ENCODE results near the gene DOCK7.
"Not testable (repeated sequence)": the region's sequence is repeated elsewhere in the genome, so short reads cannot be mapped to it uniquely, and the experiment has no call there.

Gene DOCK7

DNA sequence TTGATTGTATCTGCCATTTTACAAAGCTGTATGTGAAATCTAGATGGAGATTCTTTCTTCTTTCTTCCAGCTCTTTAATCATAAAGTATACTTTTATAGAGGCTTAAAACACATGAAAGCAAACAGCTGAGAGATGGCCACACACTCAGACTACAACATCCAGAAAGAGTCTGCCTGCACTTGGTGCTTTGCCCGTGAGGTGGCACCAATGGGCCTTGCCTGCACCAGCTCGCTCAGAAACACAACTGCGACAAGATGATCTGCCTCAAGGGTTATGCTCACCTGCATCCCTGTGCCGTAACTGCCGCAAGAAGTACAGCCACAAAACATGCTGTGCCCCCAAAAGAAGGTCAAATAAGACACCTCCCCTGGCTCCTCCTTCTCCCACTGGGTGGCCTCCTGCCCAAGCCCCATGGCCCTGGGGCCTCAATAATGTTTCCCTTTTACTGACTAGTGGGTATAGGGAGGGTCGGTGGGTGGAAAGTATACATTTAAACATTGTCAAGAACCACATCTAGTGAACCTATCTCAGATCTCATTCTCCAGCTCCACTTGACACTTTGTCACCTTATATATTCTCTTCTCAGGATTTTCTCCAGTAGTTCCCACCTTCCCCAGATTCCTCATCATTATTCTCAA lies 157.6 kb downstream of the DOCK7 start:
- DNase-seq (ENCODE audit: low read depth): no peak

DNA sequence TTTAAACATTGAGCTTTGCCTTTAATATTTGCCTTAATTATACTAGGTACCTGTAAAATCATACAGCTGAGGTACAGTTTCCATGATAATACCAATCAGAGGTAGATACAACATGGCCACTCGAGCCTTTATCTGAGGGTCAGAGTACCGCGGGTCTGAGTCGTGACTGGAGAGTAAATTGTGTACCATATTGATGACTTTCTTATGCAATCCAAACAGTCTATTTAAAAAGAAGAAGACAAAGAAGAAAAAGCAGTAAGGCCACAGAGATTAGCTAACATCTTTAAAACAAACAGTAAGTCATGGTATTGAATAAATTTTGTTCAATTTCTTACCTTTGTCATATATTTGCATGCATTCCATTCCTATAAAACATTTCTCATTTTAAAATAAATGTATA lies 159.0 kb downstream of the DOCK7 start:
- no peak for DNase-seq (ENCODE audit: low read depth)

DNA sequence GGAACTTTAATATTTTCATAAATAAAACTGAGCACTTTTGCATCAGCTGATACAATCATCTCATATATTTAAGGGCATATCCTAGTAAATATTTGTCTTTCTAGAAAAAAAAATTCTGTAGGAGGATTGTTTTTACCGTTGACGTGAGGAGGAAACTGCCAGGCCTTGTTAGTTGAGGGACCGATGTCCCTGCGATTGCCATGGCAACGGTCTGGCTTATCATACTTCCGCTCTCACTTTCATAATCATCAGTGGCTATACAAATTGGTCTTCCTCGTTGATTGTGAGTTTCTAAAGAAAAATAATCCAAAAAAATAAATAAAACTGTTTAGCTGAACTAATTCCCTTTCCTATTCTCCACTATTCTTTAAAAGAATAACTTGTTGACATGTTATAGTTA lies 160.2 kb downstream of the DOCK7 start:
- DNase-seq (ENCODE audit: low read depth): no peak

DNA sequence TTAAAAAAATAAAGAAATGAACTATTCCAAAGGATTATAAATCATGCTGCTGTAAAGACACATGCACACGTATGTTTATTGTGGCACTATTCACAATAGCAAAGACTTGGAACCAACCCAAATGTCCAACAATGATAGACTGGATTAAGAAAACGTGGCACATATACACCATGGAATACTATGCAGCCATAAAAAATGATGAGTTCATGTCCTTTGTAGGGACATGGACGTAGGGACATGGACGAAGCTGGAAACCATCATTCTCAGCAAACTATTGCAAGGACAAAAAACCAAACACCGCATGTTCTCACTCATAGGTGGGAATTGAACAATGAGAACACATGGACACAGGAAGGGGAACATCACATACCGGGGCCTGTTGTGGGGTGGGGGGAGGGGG lies 160.8 kb downstream of the DOCK7 start:
- DNase-seq (ENCODE audit: low read depth): not testable (repeated sequence)

DNA sequence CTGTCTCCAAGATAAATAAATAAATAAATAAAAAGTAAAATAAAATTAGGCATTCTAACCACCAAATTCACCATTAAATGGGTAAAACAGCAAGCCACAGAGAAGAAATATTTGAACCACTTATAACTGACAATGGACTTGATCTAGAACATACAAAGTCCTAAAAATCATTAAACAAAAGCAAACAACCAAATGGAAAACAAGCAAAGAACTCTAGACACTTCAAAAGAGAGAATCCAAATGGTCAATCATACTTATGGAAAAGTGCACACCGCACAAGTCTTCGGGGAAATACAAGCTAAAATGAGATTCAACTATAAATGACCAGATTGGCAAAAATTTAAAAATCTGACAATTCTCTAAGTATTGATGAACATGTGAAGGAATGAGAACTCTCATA lies 164.3 kb downstream of the DOCK7 start:
- DNase-seq (ENCODE audit: low read depth): no peak

DNA sequence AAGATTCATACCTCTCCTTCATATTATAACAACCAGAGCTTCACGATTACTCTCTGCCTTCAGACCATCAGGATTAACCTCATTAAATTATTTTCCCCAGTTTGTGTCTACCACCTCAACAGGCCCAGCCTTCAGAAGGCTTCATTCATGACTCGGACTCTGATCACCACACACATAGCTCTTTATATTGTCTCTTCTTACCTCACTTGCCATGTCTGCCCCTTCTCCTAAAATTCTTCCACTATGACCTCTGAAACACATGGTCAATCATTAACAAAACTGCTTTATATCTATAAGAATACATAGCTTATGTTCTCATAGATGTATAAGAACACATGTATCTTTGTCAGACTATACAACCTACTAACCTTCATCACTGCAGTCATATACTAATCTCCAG lies 171.6 kb downstream of the DOCK7 start:
- DNase-seq (ENCODE audit: low read depth): no peak

DNA sequence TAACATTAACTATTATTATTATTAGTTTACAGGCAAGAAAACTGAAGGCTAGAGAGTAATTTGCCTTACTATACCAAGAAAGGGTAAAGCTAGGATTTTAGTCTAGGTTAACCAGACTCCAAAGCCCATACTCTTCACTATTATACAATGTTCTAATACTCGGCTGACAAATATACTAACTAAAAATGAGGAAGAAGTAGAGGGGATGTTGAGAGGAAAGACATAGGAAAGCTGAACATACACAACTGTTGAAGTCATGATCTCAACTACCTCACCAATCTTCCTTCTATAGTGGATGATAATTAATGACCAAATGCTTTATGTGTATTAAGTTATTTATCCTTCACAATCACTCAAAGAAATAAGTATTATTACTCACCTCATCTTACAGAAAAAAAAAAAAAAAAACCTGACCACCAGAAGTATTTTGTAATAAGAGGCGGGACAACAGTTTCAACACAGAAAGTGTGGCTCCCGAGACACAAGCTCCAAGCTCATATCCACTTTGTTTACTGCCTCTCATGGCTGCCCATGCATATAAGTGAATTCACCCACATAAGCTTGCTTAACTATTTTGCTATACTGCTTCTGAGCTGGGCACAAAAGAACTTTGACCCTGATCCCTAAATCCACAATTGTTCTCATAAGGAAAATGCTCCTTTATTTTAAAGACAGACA lies 173.3 kb downstream of the DOCK7 start:
- DNase-seq (ENCODE audit: low read depth): no peak

DNA sequence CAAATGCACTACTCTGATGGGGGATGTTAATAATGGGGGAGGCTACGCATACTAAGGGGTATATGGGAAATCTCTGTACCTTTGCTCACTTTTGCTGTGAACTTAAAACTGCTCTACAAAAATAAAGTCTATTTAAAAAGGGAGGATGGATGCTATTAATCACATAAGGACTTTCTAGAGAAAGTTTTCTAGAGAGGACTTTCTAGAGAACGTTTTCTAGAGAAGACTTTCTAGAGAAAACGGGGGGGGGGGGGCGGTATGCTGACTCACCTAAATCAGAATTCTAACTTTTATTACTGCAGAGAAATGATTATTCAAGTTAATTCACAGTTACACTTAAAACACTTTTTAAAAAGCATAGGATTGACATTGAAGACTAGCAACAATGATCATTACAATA lies 175.2 kb downstream of the DOCK7 start:
- no peak for DNase-seq (ENCODE audit: low read depth)

DNA sequence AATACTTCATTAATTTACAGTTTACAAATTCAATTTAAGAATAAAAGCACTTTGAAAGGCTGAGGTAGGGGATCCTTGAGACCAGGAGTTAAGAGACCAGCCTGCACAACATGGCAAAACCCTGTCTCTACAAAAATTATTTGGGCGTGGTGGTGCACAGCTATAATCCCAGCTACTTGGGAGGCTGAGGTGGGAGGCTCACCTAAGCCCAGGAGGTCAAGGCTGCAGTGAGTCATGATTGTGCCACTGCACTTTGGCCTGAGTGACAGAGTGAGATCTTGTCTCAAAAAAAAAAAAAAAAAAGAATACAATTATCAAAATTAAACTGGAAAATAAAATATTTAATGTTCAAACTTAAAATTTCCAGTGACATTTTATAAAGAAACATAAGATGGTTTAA lies 179.2 kb downstream of the DOCK7 start:
- DNase-seq (ENCODE audit: low read depth): no peak

DNA sequence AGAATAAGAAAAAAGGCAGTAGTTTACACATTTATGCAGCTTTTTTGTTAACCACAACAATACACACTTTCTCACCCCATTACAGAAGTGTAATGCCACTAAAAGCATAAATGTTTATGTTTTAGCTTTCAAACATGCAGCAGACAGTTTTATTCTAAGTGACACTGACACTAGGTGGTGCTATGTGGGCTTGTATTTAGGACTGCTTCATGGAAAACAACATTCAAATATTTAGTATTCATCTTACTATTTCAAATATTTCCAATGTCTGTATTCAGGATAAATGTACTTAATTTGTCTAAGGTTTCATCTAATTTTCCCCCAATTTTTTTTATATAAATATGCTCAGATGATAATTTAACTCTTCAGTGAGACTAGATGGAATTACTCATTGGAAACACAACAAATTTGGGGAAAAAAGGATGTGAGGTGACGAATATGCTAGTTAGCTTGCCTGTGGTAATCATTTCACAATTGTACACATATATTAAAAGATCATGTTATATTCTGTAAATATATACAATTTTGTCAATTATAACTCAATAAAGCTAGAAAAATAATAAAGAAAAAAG lies 179.9 kb downstream of the DOCK7 start:
- DNase-seq (ENCODE audit: low read depth): no peak

DNA sequence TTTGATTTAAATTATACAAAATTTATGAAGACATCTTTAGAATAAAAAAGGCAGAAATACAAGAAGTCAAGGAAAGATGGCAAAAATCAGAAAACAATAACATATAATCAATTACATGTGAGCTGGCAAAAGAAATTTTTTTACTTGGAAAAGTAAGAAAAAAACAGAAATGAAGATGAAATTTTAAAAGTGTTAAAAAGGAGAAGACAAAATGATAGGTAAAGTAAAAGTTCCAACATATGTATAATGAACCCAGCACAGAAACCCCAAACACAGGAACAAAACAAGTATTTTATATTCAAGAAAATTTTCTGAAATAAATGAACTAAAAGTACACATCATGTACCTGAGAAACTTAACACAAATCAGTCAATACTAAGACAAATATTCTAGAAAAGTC lies 188.0 kb downstream of the DOCK7 start:
- no peak for DNase-seq (ENCODE audit: low read depth)

DNA sequence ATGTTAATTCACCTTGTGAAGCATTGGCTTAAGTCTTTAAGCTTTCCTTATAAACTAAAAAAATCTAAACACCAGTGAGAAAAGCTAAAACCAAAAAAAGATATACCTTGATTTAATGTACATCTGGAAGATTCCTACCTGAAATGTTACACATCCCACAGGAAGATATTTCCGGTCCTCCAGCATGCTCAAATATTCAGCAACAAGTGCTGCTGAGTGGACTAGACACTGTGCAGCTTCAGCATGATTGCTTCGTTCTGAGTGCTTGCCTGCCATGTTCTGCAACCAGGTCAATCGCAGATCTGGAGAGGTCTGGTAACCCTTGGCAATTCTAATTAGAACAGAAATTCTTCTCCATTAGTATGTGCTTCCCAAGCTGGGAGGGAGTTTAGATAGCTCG lies 194.0 kb downstream of the DOCK7 start:
- no peak for DNase-seq (ENCODE audit: low read depth)

DNA sequence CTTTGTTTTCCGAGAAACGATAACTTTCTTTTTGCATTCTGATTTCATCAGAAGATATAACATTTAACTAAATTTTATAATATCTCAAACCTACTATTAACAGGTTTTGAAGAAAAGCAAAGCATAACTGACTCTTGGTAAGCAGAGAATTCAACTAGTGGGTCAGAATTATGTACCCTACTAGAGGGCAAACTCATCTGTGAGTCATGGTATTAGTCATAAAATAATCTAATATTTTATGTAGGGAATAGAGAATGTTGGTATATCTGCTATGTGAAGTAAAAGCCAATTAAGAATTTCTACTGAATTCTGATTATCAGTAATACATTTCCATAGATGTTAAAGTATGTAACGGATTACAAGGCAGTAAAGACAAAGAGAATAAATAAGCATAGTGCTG lies 194.5 kb downstream of the DOCK7 start:
- no peak for DNase-seq (ENCODE audit: low read depth)

DNA sequence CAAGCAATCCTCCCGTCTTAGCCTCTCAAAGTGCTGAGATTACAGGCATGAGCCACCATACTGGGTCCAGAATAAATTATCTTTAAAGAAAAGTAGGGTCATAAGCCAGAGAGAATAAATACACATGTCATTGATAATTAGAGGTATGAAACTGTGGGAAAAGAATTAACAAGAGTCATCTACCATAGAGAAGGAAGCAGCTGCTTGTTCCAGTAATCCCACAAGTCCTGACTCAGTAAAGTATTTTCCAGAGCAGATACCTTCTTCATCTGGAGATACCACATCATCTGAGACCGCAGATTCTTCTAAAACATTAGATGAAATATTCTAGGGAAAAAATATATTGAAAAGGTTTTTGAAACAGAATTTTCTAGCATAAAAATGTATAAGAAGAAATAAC lies 195.7 kb downstream of the DOCK7 start:
- DNase-seq (ENCODE audit: low read depth): no peak

DNA sequence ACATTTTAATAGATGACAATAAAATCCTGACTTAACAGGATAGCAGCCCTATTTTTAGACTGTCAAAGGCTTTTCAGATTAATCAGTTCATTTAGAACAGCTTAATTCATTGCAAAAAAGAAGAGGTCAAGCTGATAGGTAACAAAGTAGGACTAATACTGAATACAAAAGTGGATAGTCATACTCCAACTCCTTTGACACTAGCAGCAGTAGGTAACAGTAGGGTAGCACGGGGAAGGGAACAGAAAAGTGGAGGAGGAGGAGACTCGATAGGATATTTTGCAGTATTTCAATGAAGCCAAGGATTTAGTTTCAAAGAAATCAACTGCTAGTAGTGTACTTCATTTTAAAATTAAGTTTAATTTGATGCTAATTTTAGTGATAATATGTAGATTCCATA lies 200.2 kb downstream of the DOCK7 start:
- DNase-seq (ENCODE audit: low read depth): no peak

DNA sequence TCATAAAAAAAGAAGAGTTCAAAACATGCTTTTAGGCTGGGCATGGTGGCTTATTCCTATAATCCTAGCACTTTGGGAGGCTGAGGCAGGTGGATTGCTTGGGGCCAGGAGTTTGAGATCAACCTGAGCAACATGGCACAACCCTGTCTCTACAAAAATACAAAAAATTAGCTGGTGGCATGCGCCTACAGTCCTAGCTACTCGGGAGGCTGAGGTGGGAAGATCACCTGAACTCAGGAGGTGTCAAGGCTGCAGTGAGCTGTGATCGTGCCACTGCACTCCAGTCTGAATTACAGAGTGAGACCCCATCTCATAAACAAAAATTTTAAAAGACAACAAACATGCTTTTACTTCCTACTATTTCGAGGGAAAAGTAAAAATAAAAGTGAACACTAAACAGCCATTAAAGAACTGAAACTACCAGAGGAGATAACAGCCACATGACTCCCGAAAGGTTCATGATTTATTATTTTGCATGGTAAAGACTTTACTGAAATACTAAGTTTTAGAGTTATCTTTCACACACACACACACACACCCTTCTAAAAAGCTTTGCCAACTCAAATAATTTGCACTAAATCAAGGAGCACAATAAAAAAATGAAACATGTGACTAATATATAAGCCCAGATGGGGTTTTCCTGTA lies 203.2 kb downstream of the DOCK7 start:
- no peak for DNase-seq (ENCODE audit: low read depth)

DNA sequence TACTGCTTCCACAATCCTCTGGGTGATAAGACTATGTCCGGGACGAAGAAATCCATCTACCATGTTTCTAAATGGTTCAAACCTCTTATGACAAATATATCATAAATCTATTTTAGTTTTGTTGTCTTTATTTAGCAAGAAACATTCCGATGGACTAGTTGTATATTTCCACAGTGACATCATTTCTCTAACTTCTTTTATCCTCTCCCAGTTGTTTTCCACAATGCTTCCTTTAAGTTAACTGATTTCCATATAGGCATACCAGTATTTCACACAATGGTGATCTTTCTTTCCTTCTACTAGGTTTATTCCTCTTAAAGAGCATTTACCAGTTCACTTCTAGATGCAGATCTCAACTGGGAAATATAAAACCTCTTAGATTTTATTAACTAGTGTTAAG lies 206.5 kb downstream of the DOCK7 start:
- no peak for DNase-seq (ENCODE audit: low read depth)

DNA sequence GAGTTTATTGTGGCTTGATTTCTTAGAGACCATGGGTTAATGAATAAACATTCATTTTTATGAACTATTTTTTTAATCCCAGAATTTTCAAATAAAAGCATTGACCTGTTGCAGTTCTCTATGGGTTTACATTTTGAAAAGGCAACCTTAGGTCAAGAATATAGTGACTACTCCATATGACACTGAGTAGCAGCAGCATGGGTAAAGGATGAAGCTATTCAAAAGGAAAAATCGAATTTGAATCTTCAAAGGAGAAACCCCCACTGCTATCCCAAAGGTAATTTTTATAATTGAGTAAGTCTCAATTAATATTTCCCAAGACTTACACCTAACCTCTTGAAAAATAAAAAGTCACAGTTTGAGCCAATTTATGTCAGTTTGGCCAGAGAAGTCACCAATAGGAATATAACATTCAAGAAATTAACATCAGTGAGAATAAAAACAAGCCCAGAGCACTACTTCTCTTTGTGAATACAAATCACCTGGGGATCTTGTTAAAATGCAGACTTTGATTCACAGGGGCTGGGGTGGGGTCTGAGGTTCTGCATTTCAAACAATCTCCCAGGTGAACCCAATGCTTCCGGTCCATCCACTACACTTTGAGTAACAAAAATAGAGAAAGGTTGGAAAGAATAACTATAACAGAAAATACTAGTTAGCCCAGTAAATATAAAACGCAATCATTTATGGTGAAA lies 211.5 kb downstream of the DOCK7 start:
- DNase-seq (ENCODE audit: low read depth): no peak

DNA sequence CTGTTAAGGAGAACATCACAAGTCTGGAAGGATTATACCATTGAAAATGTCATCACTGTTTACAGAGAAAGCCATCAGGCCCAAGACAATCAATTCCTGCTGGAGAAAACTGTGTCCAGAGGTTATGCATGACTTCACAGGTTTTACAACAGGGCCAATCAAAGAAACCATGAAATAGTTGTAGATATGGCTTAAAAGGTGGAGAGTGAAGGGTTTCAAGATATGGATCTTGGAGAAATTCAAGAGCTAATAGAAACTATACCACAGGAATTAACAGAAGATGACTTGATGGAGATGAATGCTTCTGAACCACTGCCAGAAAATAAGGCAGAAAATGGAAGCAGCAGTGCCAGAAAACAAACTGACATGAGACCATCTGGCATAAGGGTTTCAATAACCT lies 221.1 kb downstream of the DOCK7 start:
- no peak for DNase-seq (ENCODE audit: low read depth)

DNA sequence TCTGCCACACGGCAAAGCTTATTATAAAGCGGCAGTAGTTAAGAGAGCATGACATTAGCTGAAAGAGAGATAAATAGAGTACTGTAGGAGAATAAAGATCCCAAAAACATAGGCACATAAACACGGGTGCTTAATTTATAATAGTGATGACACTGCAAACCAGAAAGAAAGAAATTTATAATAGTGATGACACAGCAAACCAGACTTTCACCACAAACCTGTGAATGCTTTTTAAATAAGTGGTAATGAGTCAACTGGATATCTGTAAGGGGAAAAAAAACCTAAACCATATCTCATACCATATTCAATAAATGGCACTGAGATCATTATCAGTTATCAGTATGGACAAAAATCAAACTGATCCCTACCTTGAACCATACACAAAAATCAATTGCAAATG lies 225.8 kb downstream of the DOCK7 start:
- DNase-seq (ENCODE audit: low read depth): no peak

DNA sequence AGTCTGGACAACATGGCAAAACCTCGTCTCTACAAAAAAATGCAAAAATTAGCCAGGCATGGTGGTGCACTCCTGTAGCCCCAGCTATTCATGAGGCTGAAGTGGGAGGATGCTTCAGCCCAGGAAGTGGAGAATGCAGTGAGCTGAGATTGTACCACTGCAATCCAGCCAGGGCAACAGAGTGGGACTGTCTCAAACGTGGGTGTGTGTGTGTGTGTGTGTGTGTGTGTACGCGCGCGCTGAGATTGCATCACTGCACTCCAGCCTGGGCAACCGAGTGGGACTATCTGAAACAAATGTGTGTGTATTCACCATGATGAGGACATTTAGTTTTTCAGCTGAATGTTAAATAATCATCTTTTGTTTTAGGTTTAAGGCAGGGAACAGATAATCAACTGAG lies 230.2 kb downstream of the DOCK7 start:
- no peak for DNase-seq (ENCODE audit: low read depth)

DNA sequence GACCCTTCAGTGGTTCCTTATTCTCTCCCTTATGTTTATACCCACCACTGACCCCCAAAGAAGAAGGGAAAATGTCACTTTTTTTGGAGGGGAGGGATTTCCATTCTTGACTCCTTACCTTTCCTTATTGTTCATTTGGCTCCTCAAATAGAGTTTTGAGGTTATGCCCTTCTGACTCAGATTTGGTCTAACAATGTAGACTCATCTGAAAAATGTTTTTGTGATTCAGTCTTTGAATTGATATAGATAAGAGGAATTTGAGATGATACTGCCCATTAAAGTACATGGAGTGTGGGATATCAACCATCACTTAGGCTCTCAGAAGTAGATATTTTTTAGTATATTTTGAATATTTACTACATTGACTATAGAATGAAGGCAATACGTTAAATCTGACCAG lies 235.2 kb downstream of the DOCK7 start:
- DNase-seq (ENCODE audit: low read depth): no peak

DNA sequence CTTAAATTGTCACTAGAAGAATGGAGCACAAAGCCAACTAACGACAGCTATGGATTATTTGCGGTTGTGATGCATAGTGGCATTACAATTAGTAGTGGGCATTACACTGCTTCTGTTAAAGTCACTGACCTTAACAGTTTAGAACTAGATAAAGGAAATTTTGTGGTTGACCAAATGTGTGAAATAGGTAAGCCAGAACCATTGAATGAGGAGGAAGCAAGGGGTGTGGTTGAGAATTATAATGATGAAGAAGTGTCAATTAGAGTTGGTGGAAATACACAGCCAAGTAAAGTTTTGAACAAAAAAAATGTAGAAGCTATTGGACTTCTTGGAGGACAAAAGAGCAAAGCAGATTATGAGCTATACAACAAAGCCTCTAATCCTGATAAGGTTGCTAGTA lies 237.9 kb downstream of the DOCK7 start:
- no peak for DNase-seq (ENCODE audit: low read depth)
